SK-N-MC (cell line): ENCODE data around the gene ZMYND8.

Experiments
- EZH2 ChIP-seq: fragments of 200-600 bp; sonication (generic); IDR thresholded peaks from one replicate; pipeline ENCODE4 v1.6.1; 2017; ENCODE audit warnings: antibody characterized with exemption
- POLR2AphosphoS5 ChIP-seq: IDR thresholded peaks from 2 replicates; pipeline ENCODE4 v1.6.1; 2012; ENCODE audit warnings: mild to moderate bottlenecking, low read depth, low read length, borderline replicate concordance

DNA sequence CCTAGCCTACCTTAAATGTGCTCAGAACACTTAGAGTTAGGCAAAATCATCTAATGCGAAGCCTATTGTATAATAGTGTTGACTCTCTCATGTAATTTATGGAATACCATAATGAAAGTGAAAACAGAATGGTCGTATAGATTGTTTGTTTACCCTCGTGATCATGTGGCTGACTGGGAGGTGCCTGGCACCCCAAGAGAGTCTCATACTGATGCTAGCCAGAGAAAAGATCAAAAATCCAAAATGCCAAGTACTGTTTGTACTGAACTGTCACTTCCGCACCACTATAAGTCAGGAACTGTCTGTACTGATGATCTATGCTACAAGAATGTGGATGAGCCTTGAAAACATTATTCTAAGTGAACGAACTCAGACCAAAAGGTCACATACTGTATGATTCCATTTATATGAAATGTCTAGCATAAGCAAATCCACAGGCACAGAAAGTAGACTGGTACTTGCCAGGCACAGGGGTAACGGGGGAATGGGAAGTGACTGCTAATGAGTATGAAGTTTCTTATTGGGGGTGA is 22.4 kb downstream of the ZMYND8 start:
- no peak for TF ChIP-seq POLR2AphosphoS5
- TF ChIP-seq EZH2: no peak
